Mesendoderm (in vitro differentiated cells): ENCODE results near the gene CETP.

Experiments used
- DNase-seq: peaks from one replicate; pipeline ENCODE4 v3.0.0; 2013
- H2AK5ac ChIP-seq: 2 replicates; pipeline ENCODE4 v1.6.1; 2013; ENCODE audit warnings: low read length, inconsistent platforms
- H2BK120ac ChIP-seq: 2 replicates; pipeline ENCODE4 v1.6.1; 2013; ENCODE audit warnings: low read depth, mild to moderate bottlenecking, low read length, moderate library complexity, mixed read lengths
- H2BK15ac ChIP-seq: replicated peaks from 2 replicates; pipeline ENCODE4 v1.6.1; 2013; ENCODE audit warnings: low read depth, mild to moderate bottlenecking, moderate library complexity
- H2BK5ac ChIP-seq: 2 replicates; pipeline ENCODE4 v1.6.1; 2013; ENCODE audit warnings: low read length, inconsistent platforms
- H3K18ac ChIP-seq: 2 replicates; pipeline ENCODE4 v1.6.1; 2013; ENCODE audit warnings: mild to moderate bottlenecking, low read length, mixed read lengths
- H3K23ac ChIP-seq: one replicate; pipeline ENCODE4 v1.6.1; 2013; ENCODE audit warnings: low read length
- H3K27ac ChIP-seq: 2 replicates; pipeline ENCODE4 v1.5.1; 2013; ENCODE audit warnings: low read depth, mild to moderate bottlenecking, inconsistent platforms, low read length, moderate library complexity
- H3K27me3 ChIP-seq: 2 replicates; pipeline ENCODE4 v1.6.1; 2013; ENCODE audit warnings: low read length, control low read depth, mild to moderate bottlenecking, inconsistent platforms; ENCODE audit not compliant: insufficient read depth, poor library complexity
- H3K36me3 ChIP-seq: 2 replicates; pipeline ENCODE4 v1.6.1; 2013; ENCODE audit warnings: low read length, inconsistent platforms; ENCODE audit not compliant: control insufficient read depth, insufficient read depth
- H3K4ac ChIP-seq: one replicate; pipeline ENCODE4 v1.6.1; 2013; ENCODE audit warnings: low read depth, mild to moderate bottlenecking, low read length, moderate library complexity
- H3K4me1 ChIP-seq: 2 replicates; pipeline ENCODE4 v1.6.1; 2013; ENCODE audit warnings: low read depth, low read length, inconsistent platforms; ENCODE audit not compliant: control insufficient read depth
- H3K4me2 ChIP-seq: 2 replicates; pipeline ENCODE4 v1.6.1; 2013; ENCODE audit warnings: low read length
- H3K4me3 ChIP-seq: 2 replicates; pipeline ENCODE4 v1.5.1; 2013; ENCODE audit warnings: mild to moderate bottlenecking, low read length
- H3K56ac ChIP-seq: one replicate; pipeline ENCODE4 v1.6.1; 2013; ENCODE audit warnings: low read length
- H3K79me1 ChIP-seq: 2 replicates; pipeline ENCODE4 v1.6.1; 2013; ENCODE audit warnings: low read length, inconsistent platforms
- H3K79me2 ChIP-seq: 2 replicates; pipeline ENCODE4 v1.6.1; 2013; ENCODE audit warnings: mild to moderate bottlenecking, low read length; ENCODE audit not compliant: control insufficient read depth, insufficient read depth
- H3K9ac ChIP-seq: 2 replicates; pipeline ENCODE4 v1.6.1; 2013; ENCODE audit warnings: low read length, inconsistent platforms
- H4K5ac ChIP-seq: one replicate; pipeline ENCODE4 v1.6.1; 2013; ENCODE audit warnings: low read length
- H4K8ac ChIP-seq: one replicate; pipeline ENCODE4 v1.6.1; 2013; ENCODE audit warnings: low read depth, mild to moderate bottlenecking, control low read depth, low read length, moderate library complexity
- WGBS: extraction: QIAGEN DNeasy Blood & Tissue Kit; methylation state at CpG from one replicate; pipeline ENCODE4 v1.1.7; 2013; ENCODE audit warnings: low lambda C conversion rate, missing lambda C conversion rate; ENCODE audit not compliant: insufficient coverage; ENCODE audit errors: extremely low coverage; 5-methylcytosine and 5-hydroxymethylcytosine counted together

Gene CETP

DNA sequence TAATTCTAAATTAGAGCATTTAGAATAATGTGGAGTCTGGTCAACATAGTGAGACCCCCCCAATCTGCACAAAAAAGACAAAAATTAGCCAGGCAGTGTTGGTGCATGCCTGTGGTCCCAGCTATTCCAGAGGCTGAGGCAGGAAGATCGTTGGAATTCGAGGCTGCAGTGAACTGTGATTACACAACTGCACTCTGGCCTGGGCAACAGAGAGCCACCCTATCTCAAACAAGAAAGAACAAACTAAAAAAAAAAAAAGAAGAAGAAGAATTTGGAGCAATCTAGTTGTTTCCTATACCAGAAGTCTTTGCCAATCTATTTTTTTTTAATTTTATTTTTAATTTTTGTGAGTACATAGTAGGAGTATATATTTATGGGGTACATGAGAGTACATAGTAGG lies 6.0 kb downstream of the CETP start:
- no peak overlapping the region for H3K18ac ChIP-seq
- H3K36me3 ChIP-seq, result no peaks in the 10 kb centered on the region
- H3K79me1 ChIP-seq, result no peaks in the 10 kb centered on the region
- no peaks in the 10 kb centered on the region for H3K4me1 ChIP-seq
- H2BK120ac ChIP-seq, result no peak overlapping the region
- H4K8ac ChIP-seq, result no peak overlapping the region
- WGBS, result no CpG with 5 or more reads among the region's 2 CpGs
- H2AK5ac ChIP-seq, result no peak overlapping the region
- H3K9ac ChIP-seq, result no peak overlapping the region
- H4K5ac ChIP-seq, result no peak overlapping the region
- H3K79me2 ChIP-seq, result no peaks in the 10 kb centered on the region
- H3K27ac ChIP-seq, result no peak overlapping the region
- no peaks in the 10 kb centered on the region for H3K27me3 ChIP-seq
- DNase-seq, result no peak
- no peak overlapping the region for H3K4me2 ChIP-seq
- no peak overlapping the region for H3K23ac ChIP-seq
- no peak overlapping the region for H3K4ac ChIP-seq
- H2BK15ac ChIP-seq, result no peak overlapping the region
- H2BK5ac ChIP-seq, result no peak overlapping the region
- no peak overlapping the region for H3K4me3 ChIP-seq
- H3K56ac ChIP-seq, result no peak overlapping the region

DNA sequence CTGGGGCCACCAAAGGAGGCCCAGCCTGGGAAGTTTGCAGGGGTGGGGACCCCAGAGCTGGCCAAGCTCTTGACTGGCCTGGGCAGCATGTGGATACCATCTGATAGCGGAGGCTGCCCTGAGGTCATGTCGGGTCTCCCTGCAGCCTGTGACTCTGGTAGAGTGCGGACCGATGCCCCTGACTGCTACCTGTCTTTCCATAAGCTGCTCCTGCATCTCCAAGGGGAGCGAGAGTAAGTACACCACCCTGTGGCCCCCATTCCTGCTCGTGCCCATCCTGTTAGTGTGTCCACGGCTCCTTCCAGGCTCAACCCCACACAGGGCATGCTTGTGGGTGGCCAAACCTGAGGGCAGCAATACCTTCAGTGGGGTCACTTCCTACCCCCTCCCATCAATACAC lies 8.0 kb downstream of the CETP start:
- Histone ChIP-seq H3K18ac (no peak overlapping the region), H3K4ac (no peak overlapping the region), H3K27ac (no peak overlapping the region), H3K56ac (no peak overlapping the region), H2BK15ac (no peak overlapping the region), H3K9ac (no peak overlapping the region), H3K27me3 (no peaks in the 10 kb centered on the region), H4K8ac (no peak overlapping the region), H2AK5ac (no peak overlapping the region), H3K79me1 (no peaks in the 10 kb centered on the region), H3K23ac (no peak overlapping the region), H3K4me2 (no peak overlapping the region), H4K5ac (no peak overlapping the region), H3K4me3 (no peak overlapping the region), H2BK120ac (no peak overlapping the region), H3K4me1 (no peaks in the 10 kb centered on the region), H3K36me3 (no peaks in the 10 kb centered on the region), H3K79me2 (no peaks in the 10 kb centered on the region), H2BK5ac (no peak overlapping the region)
- DNase-seq, result no peak
- no CpG with 5 or more reads among the region's 7 CpGs for WGBS

DNA sequence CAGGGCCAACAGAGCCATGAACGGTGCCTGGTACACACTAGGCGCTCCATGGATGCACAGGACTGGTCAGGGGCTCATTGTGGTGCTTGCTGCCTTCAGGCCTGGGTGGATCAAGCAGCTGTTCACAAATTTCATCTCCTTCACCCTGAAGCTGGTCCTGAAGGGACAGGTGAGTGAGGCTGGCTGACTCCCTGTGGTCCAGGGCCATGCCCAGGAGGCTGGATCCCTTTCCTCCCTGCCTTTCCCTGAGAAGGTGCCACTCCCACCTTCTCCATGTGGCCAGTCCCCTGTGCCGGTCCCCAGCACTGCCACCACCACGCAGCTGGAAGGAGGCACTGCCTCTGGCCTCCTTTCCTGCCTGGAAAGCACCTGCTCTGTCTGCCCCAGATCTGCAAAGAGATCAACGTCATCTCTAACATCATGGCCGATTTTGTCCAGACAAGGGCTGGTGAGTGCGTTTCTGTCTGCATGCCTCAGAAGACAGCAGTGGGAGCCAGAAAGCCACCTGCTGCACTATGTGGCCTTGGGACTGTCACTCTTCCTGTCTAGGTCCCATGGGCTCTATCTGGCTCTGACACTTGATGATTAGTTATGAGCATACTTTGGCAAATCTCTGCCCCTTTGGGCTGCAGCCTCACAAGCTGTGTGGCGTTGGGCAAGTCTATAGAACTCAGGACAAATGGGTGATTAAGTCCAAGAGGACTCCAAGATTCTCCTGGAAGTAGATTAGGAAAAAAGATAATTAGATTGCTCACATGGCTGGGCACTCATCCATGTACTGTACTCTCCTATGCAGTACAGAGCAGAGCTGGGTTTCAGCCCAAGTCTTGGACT lies 9.4 kb downstream of the CETP start:
- H2BK5ac ChIP-seq, result no peak overlapping the region
- no peak overlapping the region for H2BK120ac ChIP-seq
- no peaks in the 10 kb centered on the region for H3K79me1 ChIP-seq
- H3K27me3 ChIP-seq, result no peaks in the 10 kb centered on the region
- H3K56ac ChIP-seq, result no peak overlapping the region
- H4K5ac ChIP-seq, result no peak overlapping the region
- no peak overlapping the region for H3K27ac ChIP-seq
- H3K79me2 ChIP-seq, result no peaks in the 10 kb centered on the region
- no peak overlapping the region for H3K23ac ChIP-seq
- H3K4me1 ChIP-seq, result no peaks in the 10 kb centered on the region
- no peak overlapping the region for H3K18ac ChIP-seq
- no peak for DNase-seq
- no peak overlapping the region for H3K4ac ChIP-seq
- H2BK15ac ChIP-seq, result no peak overlapping the region
- no peak overlapping the region for H2AK5ac ChIP-seq
- H4K8ac ChIP-seq, result no peak overlapping the region
- H3K9ac ChIP-seq, result no peak overlapping the region
- no peaks in the 10 kb centered on the region for H3K36me3 ChIP-seq
- no peak overlapping the region for H3K4me2 ChIP-seq
- H3K4me3 ChIP-seq, result no peak overlapping the region
- no CpG with 5 or more reads among the region's 8 CpGs for WGBS

DNA sequence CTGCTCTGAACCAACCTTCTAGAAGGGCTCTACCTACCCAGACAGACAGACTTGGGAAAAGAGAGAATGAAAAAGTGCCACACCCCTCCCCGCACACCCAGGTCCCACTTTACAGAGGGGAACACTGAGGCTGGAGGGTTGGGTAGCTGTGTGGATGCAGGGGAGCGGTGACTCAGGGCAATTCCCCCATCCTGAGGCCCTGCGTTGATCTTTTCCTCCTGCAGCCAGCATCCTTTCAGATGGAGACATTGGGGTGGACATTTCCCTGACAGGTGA lies 10.0 kb downstream of the CETP start:
- Histone ChIP-seq H2BK5ac (no peak overlapping the region), H3K79me2 (no peaks in the 10 kb centered on the region), H3K79me1 (no peaks in the 10 kb centered on the region), H3K4me2 (no peak overlapping the region), H3K9ac (no peak overlapping the region), H3K4ac (no peak overlapping the region), H3K4me3 (no peak overlapping the region), H2BK15ac (no peak overlapping the region), H3K36me3 (no peaks in the 10 kb centered on the region), H3K56ac (no peak overlapping the region), H3K18ac (no peak overlapping the region), H4K8ac (no peak overlapping the region), H3K27ac (no peak overlapping the region), H3K27me3 (no peaks in the 10 kb centered on the region), H2AK5ac (no peak overlapping the region), H2BK120ac (no peak overlapping the region), H3K23ac (no peak overlapping the region), H3K4me1 (no peaks in the 10 kb centered on the region), H4K5ac (no peak overlapping the region)
- WGBS, result no CpG with 5 or more reads among the region's 3 CpGs
- no peak for DNase-seq

- Histone ChIP-seq H2BK15ac (no peak overlapping the region), H3K79me2 (no peaks in the 10 kb centered on the region), H3K18ac (no peak overlapping the region), H3K9ac (no peak overlapping the region), H2BK5ac (no peak overlapping the region), H3K36me3 (no peaks in the 10 kb centered on the region), H3K27ac (no peak overlapping the region), H4K8ac (no peak overlapping the region), H2BK120ac (no peak overlapping the region), H3K4me3 (no peak overlapping the region), H3K4me1 (no peaks in the 10 kb centered on the region), H3K4me2 (no peak overlapping the region), H3K56ac (no peak overlapping the region), H3K79me1 (no peaks in the 10 kb centered on the region), H2AK5ac (no peak overlapping the region), H3K4ac (no peak overlapping the region), H3K27me3 (no peaks in the 10 kb centered on the region), H3K23ac (no peak overlapping the region), H4K5ac (no peak overlapping the region)
- no CpG with 5 or more reads among the region's 18 CpGs for WGBS
- no peak for DNase-seq
Observed at GRCh38 chr16:56972403-56973293, 10.9 kb downstream of the CETP start.
